AG09309 (cell line): ENCODE results near the gene NKAIN2.
"Not testable (repeated sequence)": the region's sequence is repeated elsewhere in the genome, so short reads cannot be mapped to it uniquely, and the experiment has no call there.

Experiments
- DNase-seq: peaks from one replicate; pipeline ENCODE4 v3.0.0-alpha.2; 2010; ENCODE audit warnings: low read depth
- H3K4me3 ChIP-seq: 2 replicates; pipeline ENCODE4 v1.5.1; 2011; ENCODE audit warnings: mild to moderate bottlenecking, low read depth, low read length, moderate library complexity; ENCODE audit not compliant: control insufficient read depth
- TF ChIP-seq, protein P1 (sequence below): IDR thresholded peaks from 2 replicates; pipeline ENCODE4 v1.5.1; 2011; ENCODE audit warnings: mild to moderate bottlenecking, low read depth, low read length, inconsistent platforms; ENCODE audit not compliant: insufficient read depth, control insufficient read depth; ENCODE audit errors: missing control alignments

Gene NKAIN2

GRCh38 chr6:123972600-123973294 lies 169.1 kb downstream of the NKAIN2 start:
- TF ChIP-seq, protein P1, sequence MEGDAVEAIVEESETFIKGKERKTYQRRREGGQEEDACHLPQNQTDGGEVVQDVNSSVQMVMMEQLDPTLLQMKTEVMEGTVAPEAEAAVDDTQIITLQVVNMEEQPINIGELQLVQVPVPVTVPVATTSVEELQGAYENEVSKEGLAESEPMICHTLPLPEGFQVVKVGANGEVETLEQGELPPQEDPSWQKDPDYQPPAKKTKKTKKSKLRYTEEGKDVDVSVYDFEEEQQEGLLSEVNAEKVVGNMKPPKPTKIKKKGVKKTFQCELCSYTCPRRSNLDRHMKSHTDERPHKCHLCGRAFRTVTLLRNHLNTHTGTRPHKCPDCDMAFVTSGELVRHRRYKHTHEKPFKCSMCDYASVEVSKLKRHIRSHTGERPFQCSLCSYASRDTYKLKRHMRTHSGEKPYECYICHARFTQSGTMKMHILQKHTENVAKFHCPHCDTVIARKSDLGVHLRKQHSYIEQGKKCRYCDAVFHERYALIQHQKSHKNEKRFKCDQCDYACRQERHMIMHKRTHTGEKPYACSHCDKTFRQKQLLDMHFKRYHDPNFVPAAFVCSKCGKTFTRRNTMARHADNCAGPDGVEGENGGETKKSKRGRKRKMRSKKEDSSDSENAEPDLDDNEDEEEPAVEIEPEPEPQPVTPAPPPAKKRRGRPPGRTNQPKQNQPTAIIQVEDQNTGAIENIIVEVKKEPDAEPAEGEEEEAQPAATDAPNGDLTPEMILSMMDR = no peak
- no peak for DNase-seq
- H3K4me3 ChIP-seq = no peak overlapping the region

DNA sequence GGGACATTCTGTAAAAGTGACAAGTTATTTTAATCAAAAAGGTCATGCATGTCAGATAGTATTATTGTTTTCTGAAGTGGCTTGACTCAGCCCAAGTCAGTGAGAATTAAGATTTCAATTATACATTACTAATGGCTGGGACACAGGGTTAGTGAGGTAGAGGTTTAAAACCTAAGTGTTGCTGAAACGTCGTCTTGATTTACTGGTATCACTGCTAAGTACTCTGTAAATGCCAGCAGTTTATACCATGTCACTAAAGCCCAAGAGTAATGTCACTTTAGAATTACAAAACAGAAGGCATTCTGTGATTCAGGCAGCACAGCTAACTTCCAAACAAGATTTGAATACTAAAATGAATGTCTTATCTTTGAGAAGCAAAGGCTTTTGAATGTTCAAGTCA lies 176.6 kb downstream of the NKAIN2 start:
- no peak for DNase-seq
- no peak overlapping the region for H3K4me3 ChIP-seq
- TF ChIP-seq, protein P1 = no peak

GRCh38 chr6:123986938-123987337 lies 183.3 kb downstream of the NKAIN2 start:
- no peak overlapping the region for H3K4me3 ChIP-seq
- TF ChIP-seq, protein P1 = no peak
- DNase-seq = no peak

DNA sequence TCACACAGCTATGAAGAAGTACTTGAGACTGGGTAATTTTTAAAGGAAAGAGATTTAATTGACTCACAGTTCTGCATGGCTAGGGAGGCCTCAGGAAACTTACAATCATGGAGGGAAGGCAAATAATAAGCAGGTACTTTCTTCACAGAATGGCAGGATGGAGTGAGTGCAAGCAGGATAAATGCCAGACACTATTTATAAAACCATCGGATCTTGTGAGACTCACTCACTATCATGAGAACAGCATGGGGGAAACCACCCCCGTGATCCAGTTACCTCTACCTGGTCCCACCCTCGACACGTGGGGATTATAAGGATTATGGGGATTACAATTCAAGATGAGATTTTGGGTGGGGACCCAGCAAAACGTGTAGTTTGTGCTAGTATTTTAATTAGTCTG lies 186.3 kb downstream of the NKAIN2 start:
- DNase-seq = not testable (repeated sequence)

GRCh38 chr6:123990376-123990775 lies 186.7 kb downstream of the NKAIN2 start:
- TF ChIP-seq, protein P1 = no peak
- DNase-seq = no peak
- no peak overlapping the region for H3K4me3 ChIP-seq

More for the DNA sequence above, 186.3 kb downstream of the NKAIN2 start:
- H3K4me3 ChIP-seq = not testable (repeated sequence)

- DNase-seq = no peak
- TF ChIP-seq, protein P1 = no peak
- no peak overlapping the region for H3K4me3 ChIP-seq
Measured at GRCh38 chr6:123994168-123994567, 190.5 kb downstream of the NKAIN2 start.

- no peak for DNase-seq
- TF ChIP-seq, protein P1 = no peak
- H3K4me3 ChIP-seq = no peak overlapping the region
Measured at GRCh38 chr6:123994891-123995635, 191.4 kb downstream of the NKAIN2 start.
